Natural killer cell (primary cell): ENCODE data around the gene RNASET2. TPM values are rescaled to one million over a fixed set of nuclear protein-coding genes. Genes with fewer than 3 reads are reported as not detected.

Source experiments
- ATAC-seq, 3 donors: fragments of 150-1000 bp in 2 of 3; fragments of 200-7000 bp in 1 of 3; cut with Tn5 transposase; 1 replicate in 1 of 3; 2 replicates in 2 of 3; pipeline ENCODE4 v1.10.0; 2021; ENCODE audit warnings: mild to moderate bottlenecking in 2 of 3, moderate library complexity in 2 of 3
- DNase-seq, 2 donors: peaks; one replicate each; pipeline versions ENCODE4 v3.0.0 to v3.0.0-alpha.2; 2013 to 2021; ENCODE audit warnings: mixed read lengths in 1 of 2
- H3K27ac ChIP-seq: one replicate; pipeline ENCODE4 v1.5.1; 2013; ENCODE audit warnings: mild to moderate bottlenecking, low read length
- H3K27me3 ChIP-seq: one replicate; pipeline ENCODE4 v1.6.1; 2013; ENCODE audit warnings: low read length; ENCODE audit not compliant: control insufficient read depth, insufficient read depth
- H3K36me3 ChIP-seq: one replicate; pipeline ENCODE4 v1.6.1; 2013; ENCODE audit warnings: low read length; ENCODE audit not compliant: control insufficient read depth, insufficient read depth
- H3K4me1 ChIP-seq: one replicate; pipeline ENCODE4 v1.6.1; 2013; ENCODE audit warnings: low read length; ENCODE audit not compliant: control insufficient read depth, insufficient read depth
- H3K4me3 ChIP-seq: one replicate; pipeline ENCODE4 v1.5.1; 2013; ENCODE audit warnings: low read length
- H3K9me3 ChIP-seq: one replicate; pipeline ENCODE4 v1.6.1; 2013; ENCODE audit warnings: low read length; ENCODE audit not compliant: control insufficient read depth, insufficient read depth
- H3K27ac Mint-ChIP-seq, 2 donors: one replicate each; pipeline ENCODE4 v1.8.0; 2022; ENCODE audit warnings: mild to moderate bottlenecking in 2 of 2, mixed read lengths in 2 of 2, moderate library complexity in 1 of 2
- H3K27me3 Mint-ChIP-seq, 2 donors: one replicate each; pipeline ENCODE4 v1.8.0; 2022; ENCODE audit warnings: low read depth in 2 of 2, mixed read lengths in 2 of 2
- H3K36me3 Mint-ChIP-seq: one replicate; pipeline ENCODE4 v1.8.0; 2022; ENCODE audit warnings: mixed read lengths
- H3K4me1 Mint-ChIP-seq, 2 donors: one replicate each; pipeline ENCODE4 v1.8.0; 2022; ENCODE audit warnings: mixed read lengths in 2 of 2
- H3K4me3 Mint-ChIP-seq: one replicate; pipeline ENCODE4 v1.8.0; 2022; ENCODE audit warnings: mild to moderate bottlenecking, moderate library complexity, mixed read lengths
- H3K9me3 Mint-ChIP-seq, 2 donors: one replicate each; pipeline ENCODE4 v1.8.0; 2022; ENCODE audit warnings: mixed read lengths in 2 of 2
- CTCF ChIP-seq: fragments of 200-600 bp; IDR thresholded peaks from one replicate; pipeline ENCODE4 v1.8.0; 2022; ENCODE audit warnings: antibody characterized with exemption
- WGBS: methylation state at CpG from one replicate; pipeline ENCODE4 v1.1.7; 2013; ENCODE audit warnings: missing lambda C conversion rate; ENCODE audit not compliant: insufficient coverage; 5-methylcytosine and 5-hydroxymethylcytosine counted together
- intact Hi-C: fragments of 100-400 bp; cut with micrococcal nuclease; formaldehyde crosslinking; loops from one replicate; pipeline ENCODE4 v1.14.2; 2022
- total RNA-seq, 4 donors: library from RNA; stranded (reverse); fragments of 120-200 nt in 1 of 4; gene quantifications; one replicate each; pipeline versions ENCODE4 v1.2.3 to v1.2.4, GENCODE V29; 2013 to 2022

The RNASET2 gene
- total RNA-seq, 3 donors from 2014 or later (not counting 1 experiment from before 2014, with no cell fraction given): 65.1 to 106 (median 84.5) TPM

- no peak for TF ChIP-seq CTCF
- no peak overlapping the region for H3K27ac ChIP-seq
- DNase-seq (no peak), ATAC-seq (no peak)
- H3K4me1 ChIP-seq: peaks cover 19% of the 10 kb centered on the region
- H3K27ac Mint-ChIP-seq: no peak overlapping the region
- no peaks in the 10 kb centered on the region for H3K36me3 Mint-ChIP-seq
- no peaks in the 10 kb centered on the region for H3K9me3 ChIP-seq
- peaks cover 7 to 25% of the 10 kb centered on the region in 2 donors for H3K4me1 Mint-ChIP-seq
- H3K4me3 Mint-ChIP-seq: no peak overlapping the region
- no peaks in the 10 kb centered on the region for H3K36me3 ChIP-seq
- H3K27me3 Mint-ChIP-seq: no peaks in the 10 kb centered on the region
- no peak overlapping the region for H3K4me3 ChIP-seq
- intact Hi-C loops: no loop called here
- H3K9me3 Mint-ChIP-seq: peaks cover 5 to 15% of the 10 kb centered on the region in 2 donors
- H3K27me3 ChIP-seq: no peaks in the 10 kb centered on the region
- WGBS: 95% methylated on average over 13 of the region's 13 CpGs
Observed at GRCh38 chr6:166903500-166903899, 52.9 kb downstream of the RNASET2 start.

DNA sequence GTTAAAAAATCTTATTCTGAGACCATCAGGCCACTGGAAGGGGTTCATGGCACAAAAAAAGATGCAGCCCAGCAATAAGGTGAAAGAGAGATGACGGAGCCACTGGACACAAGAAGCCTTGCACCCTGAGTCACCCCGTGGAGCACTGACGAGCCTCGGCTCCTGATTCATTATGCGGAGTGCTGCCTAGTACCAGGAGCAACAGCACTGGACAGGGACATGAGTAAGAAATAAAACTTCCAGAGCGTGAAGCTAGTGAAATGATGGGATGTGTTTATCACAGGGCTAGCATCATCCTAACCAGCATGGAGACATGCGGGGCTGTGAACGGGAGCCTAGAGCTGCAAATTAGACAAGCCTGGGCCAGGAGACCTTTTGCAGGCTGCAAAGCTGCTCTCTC is 53.3 kb downstream of the RNASET2 start:
- intact Hi-C loops: no loop called here
- Histone ChIP-seq H3K27me3 (no peaks in the 10 kb centered on the region), H3K27ac (no peak overlapping the region), H3K9me3 (no peaks in the 10 kb centered on the region), H3K36me3 (no peaks in the 10 kb centered on the region), H3K4me1 (peaks cover 14% of the 10 kb centered on the region), H3K4me3 (no peak overlapping the region)
- Mint-ChIP-seq H3K4me1 (peaks cover 7 to 25% of the 10 kb centered on the region in 2 donors), H3K27ac (no peak overlapping the region), H3K36me3 (no peaks in the 10 kb centered on the region), H3K27me3 (no peaks in the 10 kb centered on the region), H3K4me3 (no peak overlapping the region), H3K9me3 (peaks cover 5 to 15% of the 10 kb centered on the region in 2 donors)
- 95% methylated on average over 8 of the region's 8 CpGs for WGBS
- ATAC-seq: no peak
- DNase-seq: no peak
- TF ChIP-seq CTCF: no peak

- DNase-seq (no peak), ATAC-seq (no peak)
- H3K36me3 Mint-ChIP-seq: no peaks in the 10 kb centered on the region
- intact Hi-C loops: loop anchor here (1.0 kb wide), 1 partner anchor 47 kb away; no protein-coding TSS in a partner anchor
- no peak for TF ChIP-seq CTCF
- Histone ChIP-seq H3K4me1 (peaks cover 7% of the 10 kb centered on the region), H3K27me3 (no peaks in the 10 kb centered on the region), H3K9me3 (no peaks in the 10 kb centered on the region), H3K27ac (no peak overlapping the region), H3K4me3 (no peak overlapping the region), H3K36me3 (no peaks in the 10 kb centered on the region)
- H3K27me3 Mint-ChIP-seq: no peaks in the 10 kb centered on the region
- 96% methylated on average over 33 of the region's 33 CpGs for WGBS
- H3K4me3 Mint-ChIP-seq: no peak overlapping the region
- peaks cover 5 to 15% of the 10 kb centered on the region in 2 donors for H3K9me3 Mint-ChIP-seq
- H3K4me1 Mint-ChIP-seq: peaks cover 5 to 21% of the 10 kb centered on the region in 2 donors
- H3K27ac Mint-ChIP-seq: no peak overlapping the region
Observed at GRCh38 chr6:166902211-166902755, 54.1 kb downstream of the RNASET2 start.

GRCh38 chr6:166901626-166902025 is 54.7 kb downstream of the RNASET2 start:
- intact Hi-C loops: loop anchor here (1.0 kb wide), 1 partner anchor 46 kb away; no protein-coding TSS in a partner anchor
- peaks cover 0 to 14% of the 10 kb centered on the region in 2 donors for H3K4me1 Mint-ChIP-seq
- no peak for TF ChIP-seq CTCF
- Histone ChIP-seq H3K36me3 (no peaks in the 10 kb centered on the region), H3K4me1 (peaks cover under 1% of the 10 kb centered on the region), H3K27ac (no peak overlapping the region), H3K27me3 (no peaks in the 10 kb centered on the region), H3K9me3 (no peaks in the 10 kb centered on the region), H3K4me3 (no peak overlapping the region)
- WGBS: 95% methylated on average over 45 of the region's 45 CpGs
- no peaks in the 10 kb centered on the region for H3K27me3 Mint-ChIP-seq
- ATAC-seq (no peak), DNase-seq (no peak)
- no peak overlapping the region for H3K4me3 Mint-ChIP-seq
- peaks cover 5 to 15% of the 10 kb centered on the region in 2 donors for H3K9me3 Mint-ChIP-seq
- H3K36me3 Mint-ChIP-seq: no peaks in the 10 kb centered on the region
- H3K27ac Mint-ChIP-seq: no peak overlapping the region
